Subcutaneous abdominal adipose tissue (tissue), 5 donors: ENCODE data around the gene RAP1GAP2.
"Not testable (repeated sequence)": the region's sequence is repeated elsewhere in the genome, so short reads cannot be mapped to it uniquely, and the experiment has no call there.

Experiments used
- H3K27ac ChIP-seq: one replicate; pipeline ENCODE4 v1.7.0; 2013; ENCODE audit warnings: low read depth, mild to moderate bottlenecking, inconsistent platforms, low read length, moderate library complexity
- H3K27me3 ChIP-seq, 5 donors: one replicate each; pipeline ENCODE4 v1.7.0; 2013; ENCODE audit warnings: low read length in 5 of 5, inconsistent platforms in 1 of 5; ENCODE audit not compliant: control insufficient read depth in 5 of 5, insufficient read depth in 4 of 5
- H3K36me3 ChIP-seq, 5 donors: one replicate each; pipeline ENCODE4 v1.7.0; 2013; ENCODE audit warnings: low read length in 5 of 5; ENCODE audit not compliant: control insufficient read depth in 5 of 5, insufficient read depth in 5 of 5
- H3K4me1 ChIP-seq, 5 donors: one replicate each; pipeline ENCODE4 v1.7.0; 2013; ENCODE audit warnings: low read length in 5 of 5, mild to moderate bottlenecking in 3 of 5, moderate library complexity in 1 of 5; ENCODE audit not compliant: control insufficient read depth in 5 of 5, insufficient read depth in 5 of 5
- H3K4me3 ChIP-seq, 5 donors: one replicate each; pipeline ENCODE4 v1.7.0; 2013; ENCODE audit warnings: low read length in 5 of 5, low read depth in 1 of 5
- H3K9ac ChIP-seq, 5 donors: one replicate each; pipeline ENCODE4 v1.7.0; 2013; ENCODE audit warnings: low read length in 5 of 5, mild to moderate bottlenecking in 4 of 5, moderate library complexity in 3 of 5
- H3K9me3 ChIP-seq, 5 donors: one replicate each; pipeline ENCODE4 v1.7.0; 2013; ENCODE audit warnings: low read length in 5 of 5; ENCODE audit not compliant: control insufficient read depth in 5 of 5
- donor health status: healthy.
- donor health status: healthy.
- donor health status: healthy.
- donor health status: healthy.
- donor health status: healthy.

Gene RAP1GAP2

DNA sequence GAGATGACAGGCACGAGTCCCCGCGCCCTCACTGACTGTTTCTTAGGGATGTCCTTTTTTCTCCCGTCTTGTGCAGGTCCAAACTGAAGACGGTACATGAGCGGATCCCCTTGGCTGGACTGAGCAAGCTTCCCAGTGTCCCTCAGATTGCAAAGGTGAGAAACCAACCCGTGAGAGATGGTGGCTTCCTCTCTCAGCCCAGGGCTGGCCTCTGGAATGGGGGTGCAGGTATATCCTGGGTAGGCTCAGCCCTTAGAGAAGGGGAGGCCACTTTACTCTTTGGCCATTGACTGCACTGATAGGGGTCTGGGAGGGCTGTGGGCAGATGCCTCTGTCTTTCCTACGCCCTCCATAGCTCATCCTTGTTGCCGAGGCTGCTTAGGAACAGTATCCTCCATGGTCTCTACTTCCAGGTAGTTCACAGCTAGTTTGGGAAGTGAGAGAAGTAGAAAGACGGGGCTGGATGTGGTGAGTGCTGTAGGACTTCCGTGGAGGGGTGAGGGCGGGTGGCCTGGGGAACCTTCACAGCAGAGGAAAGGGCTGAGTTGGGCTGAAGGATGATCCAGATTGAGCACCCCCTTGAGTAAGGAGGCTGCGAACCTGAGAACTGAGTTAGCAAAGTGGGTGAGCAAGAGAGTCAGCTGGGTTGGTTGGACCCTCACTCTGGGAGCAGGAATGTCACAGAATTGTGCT is 184.1 kb downstream of the RAP1GAP2 start:
- Histone ChIP-seq H3K4me1 (peaks cover 0 to 13% (median 4%) of the 10 kb centered on the region in 5 donors), H3K36me3 (peaks cover 0 to 18% (median 5%) of the 10 kb centered on the region in 5 donors), H3K27ac (no peak overlapping the region), H3K4me3 (no peak overlapping the region), H3K9ac (no peak overlapping the region), H3K27me3 (no peaks in the 10 kb centered on the region), H3K9me3 (peaks cover 0 to 2% (median 0%) of the 10 kb centered on the region in 5 donors)

DNA sequence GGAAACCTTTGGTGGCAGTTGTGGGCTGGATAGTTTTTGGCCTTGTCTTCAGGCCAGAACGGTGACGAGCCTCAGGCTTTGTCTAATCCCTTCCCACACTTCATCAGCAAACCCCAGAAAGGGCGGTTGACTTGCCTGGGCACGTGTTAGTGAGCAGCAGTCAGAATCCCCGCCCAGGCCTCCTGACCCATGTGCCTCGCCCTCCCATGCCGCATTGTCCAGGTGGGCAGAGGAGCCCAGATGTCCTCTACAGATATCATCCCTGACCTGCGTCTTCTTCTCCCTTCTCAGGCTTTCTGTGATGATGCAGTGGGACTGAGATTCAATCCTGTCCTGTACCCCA is 184.6 kb downstream of the RAP1GAP2 start:
- Histone ChIP-seq H3K4me3 (no peak overlapping the region), H3K4me1 (peaks cover 0 to 13% (median 4%) of the 10 kb centered on the region in 5 donors), H3K27ac (no peak overlapping the region), H3K27me3 (no peaks in the 10 kb centered on the region), H3K36me3 (peaks cover 0 to 22% (median 5%) of the 10 kb centered on the region in 5 donors), H3K9me3 (no peaks in the 10 kb centered on the region), H3K9ac (no peak overlapping the region)

DNA sequence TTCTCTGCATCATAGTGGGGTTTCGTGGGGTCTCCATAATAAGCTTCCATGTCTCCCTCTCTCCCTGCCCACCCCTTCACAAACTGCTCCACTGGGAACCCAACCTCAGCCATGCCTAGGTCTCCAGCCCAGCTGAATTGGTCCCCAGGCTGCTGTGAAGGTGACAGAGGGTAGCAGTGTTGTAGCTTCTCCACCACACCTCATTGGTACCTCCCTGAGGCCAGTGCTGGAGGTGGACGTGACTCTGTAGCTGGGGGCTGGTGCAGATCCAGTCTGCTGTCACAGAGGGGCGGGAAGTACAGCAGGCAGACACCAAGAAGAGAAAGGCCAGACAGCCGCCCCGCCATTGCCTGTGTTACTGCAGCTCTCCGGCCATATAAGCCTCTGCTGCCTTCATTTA is 185.1 kb downstream of the RAP1GAP2 start:
- no peak overlapping the region for H3K4me3 ChIP-seq
- no peak overlapping the region for H3K27ac ChIP-seq
- H3K27me3 ChIP-seq = no peaks in the 10 kb centered on the region
- H3K4me1 ChIP-seq = peaks cover 0 to 13% (median 4%) of the 10 kb centered on the region in 5 donors
- no peaks in the 10 kb centered on the region for H3K9me3 ChIP-seq
- peaks cover 0 to 22% (median 5%) of the 10 kb centered on the region in 5 donors for H3K36me3 ChIP-seq
- H3K9ac ChIP-seq = no peak overlapping the region

DNA sequence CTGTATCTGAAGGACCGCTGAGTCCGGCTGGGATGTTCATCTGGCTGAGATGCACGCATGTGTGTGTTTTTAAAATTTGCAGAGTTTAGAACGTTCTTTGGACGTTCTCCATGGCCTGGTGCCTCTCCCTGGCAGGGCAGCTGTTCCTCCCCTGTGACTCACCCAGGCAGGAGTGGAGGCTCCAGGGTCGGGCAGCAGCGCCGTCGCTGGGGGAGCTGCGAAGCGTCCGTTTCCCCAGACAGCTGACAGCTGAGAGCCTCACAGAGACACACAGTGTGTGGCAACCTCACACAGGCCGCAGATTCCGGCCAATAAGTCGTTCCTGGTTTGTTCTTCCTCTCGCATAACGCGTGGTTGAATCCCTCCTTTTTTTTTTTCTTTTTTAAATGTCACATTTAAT is 186.6 kb downstream of the RAP1GAP2 start:
- H3K9ac ChIP-seq = no peak overlapping the region
- H3K4me3 ChIP-seq = peak overlapping the region in 2 of 5 donors; percentile 25 to 50
- H3K27me3 ChIP-seq = no peaks in the 10 kb centered on the region
- peaks cover 0 to 13% (median 4%) of the 10 kb centered on the region in 5 donors for H3K4me1 ChIP-seq
- H3K36me3 ChIP-seq = peaks cover 0 to 22% (median 5%) of the 10 kb centered on the region in 5 donors
- peak overlapping the region; percentile 81 for H3K27ac ChIP-seq
- no peaks in the 10 kb centered on the region for H3K9me3 ChIP-seq

DNA sequence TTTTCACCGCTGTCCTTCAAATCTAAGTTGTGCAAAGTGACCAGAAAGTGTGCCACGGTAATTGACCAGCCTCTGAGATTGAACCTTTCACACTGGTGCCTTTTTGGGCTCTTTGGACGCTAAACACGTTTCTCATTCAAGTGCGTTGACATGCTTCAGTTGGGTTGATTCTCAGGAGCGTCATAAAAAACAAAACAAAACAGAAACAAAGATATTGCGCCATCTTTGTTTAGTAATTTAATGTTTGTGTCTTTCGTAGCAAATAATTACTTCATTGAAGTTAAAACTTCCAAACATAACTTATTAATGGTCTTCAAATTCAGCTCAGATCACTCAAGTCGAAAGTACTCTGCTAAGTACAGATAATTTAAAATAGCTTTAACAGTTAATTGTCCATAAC is 187.0 kb downstream of the RAP1GAP2 start:
- no peaks in the 10 kb centered on the region for H3K27me3 ChIP-seq
- H3K27ac ChIP-seq = peak overlapping the region; percentile 81
- no peaks in the 10 kb centered on the region for H3K9me3 ChIP-seq
- peaks cover 0 to 13% (median 4%) of the 10 kb centered on the region in 5 donors for H3K4me1 ChIP-seq
- H3K9ac ChIP-seq = no peak overlapping the region
- peak overlapping the region in 2 of 5 donors; percentile 25 to 50 for H3K4me3 ChIP-seq
- peaks cover 0 to 22% (median 5%) of the 10 kb centered on the region in 5 donors for H3K36me3 ChIP-seq

DNA sequence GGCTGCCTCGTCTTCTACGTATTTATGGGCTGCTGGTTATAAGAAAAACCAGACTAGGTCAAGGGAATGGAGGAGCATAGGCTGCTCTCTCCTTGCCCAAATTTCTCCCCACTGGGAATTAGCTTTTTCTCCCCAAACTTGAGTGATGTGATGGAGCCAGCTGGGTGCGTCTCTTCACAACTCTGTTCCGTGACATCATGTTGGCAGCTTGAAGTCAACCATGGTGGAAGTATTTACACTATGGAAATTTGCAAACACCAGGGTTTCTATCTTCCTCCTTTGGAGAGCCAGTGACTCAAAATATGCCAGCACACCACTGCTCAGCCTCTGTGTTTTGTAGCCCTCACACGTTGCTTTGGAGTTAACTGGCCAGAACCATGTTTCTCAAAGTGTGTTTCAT is 189.1 kb downstream of the RAP1GAP2 start:
- Histone ChIP-seq H3K27me3 (no peaks in the 10 kb centered on the region), H3K9ac (no peak overlapping the region), H3K4me3 (no peak overlapping the region), H3K4me1 (peaks cover 0 to 13% (median 4%) of the 10 kb centered on the region in 5 donors), H3K9me3 (no peaks in the 10 kb centered on the region), H3K27ac (no peak overlapping the region), H3K36me3 (peaks cover 0 to 22% (median 5%) of the 10 kb centered on the region in 5 donors)

DNA sequence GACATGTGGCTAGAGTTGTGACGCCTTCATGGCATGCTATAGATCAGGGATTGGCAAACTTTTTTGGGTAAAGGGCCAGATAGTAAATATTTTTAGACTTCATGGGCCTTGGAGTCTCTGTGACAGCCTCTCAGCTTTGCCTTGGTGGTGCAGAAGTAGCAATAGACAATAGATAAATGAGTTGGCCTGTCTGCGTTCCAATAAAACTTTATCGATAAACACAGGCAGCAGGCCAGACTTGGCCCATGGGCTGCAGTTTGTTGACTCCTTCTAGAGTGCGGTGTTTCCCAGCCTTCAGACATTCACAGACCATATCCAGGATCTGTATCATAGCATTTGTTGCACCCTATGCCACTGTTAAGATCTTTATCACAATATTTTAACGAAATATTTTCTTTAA is 190.7 kb downstream of the RAP1GAP2 start:
- peaks cover 0 to 13% (median 4%) of the 10 kb centered on the region in 5 donors for H3K4me1 ChIP-seq
- H3K9me3 ChIP-seq = no peaks in the 10 kb centered on the region
- no peak overlapping the region for H3K4me3 ChIP-seq
- no peak overlapping the region for H3K27ac ChIP-seq
- no peak overlapping the region for H3K9ac ChIP-seq
- peaks cover 0 to 2% (median 0%) of the 10 kb centered on the region in 5 donors for H3K27me3 ChIP-seq
- H3K36me3 ChIP-seq = peaks cover 0 to 11% (median 0%) of the 10 kb centered on the region in 5 donors

DNA sequence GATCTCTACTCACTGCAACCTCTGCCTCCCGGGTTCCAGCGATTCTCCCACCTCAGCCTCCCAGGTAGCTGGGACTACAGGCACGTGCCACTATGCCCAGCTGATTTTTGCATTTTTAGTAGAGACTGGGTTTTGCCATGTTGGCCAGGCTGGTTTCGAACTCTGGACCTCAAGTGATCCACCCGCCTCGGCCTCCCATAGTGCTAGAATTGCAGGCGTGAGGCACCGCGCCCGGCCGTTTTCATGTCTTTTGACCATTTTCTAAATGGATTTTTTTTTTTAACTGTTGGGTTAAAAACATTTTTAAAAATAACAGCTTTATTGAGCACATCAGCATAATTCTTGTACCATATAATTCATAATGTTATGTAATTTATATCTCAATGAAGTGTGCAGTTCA is 193.2 kb downstream of the RAP1GAP2 start:
- not testable (repeated sequence) for H3K4me3 ChIP-seq, H3K9me3 ChIP-seq, H3K27me3 ChIP-seq, H3K36me3 ChIP-seq, H3K4me1 ChIP-seq, H3K9ac ChIP-seq, H3K27ac ChIP-seq

DNA sequence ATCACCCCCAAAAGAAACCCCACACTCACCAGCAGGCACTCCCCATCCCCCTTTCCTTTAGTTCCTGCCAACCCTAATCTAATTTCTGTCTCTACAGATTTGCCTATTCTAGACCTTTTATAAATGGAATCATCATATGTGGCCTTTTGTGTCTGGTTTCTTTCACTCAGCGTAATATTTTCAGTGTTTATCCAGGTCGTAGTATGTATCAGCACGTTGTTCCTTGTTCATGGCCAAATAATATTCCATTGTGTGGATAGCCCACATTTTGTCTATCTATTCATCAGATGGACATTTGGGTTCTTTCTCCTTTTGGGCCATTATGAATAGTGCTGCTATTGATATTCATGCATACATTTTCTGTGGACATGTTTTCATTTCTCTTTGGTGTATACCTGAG is 193.6 kb downstream of the RAP1GAP2 start:
- no peak overlapping the region for H3K4me3 ChIP-seq
- H3K9me3 ChIP-seq = no peaks in the 10 kb centered on the region
- H3K36me3 ChIP-seq = peaks cover 0 to 4% (median 0%) of the 10 kb centered on the region in 5 donors
- peaks cover 0 to 2% (median 0%) of the 10 kb centered on the region in 5 donors for H3K27me3 ChIP-seq
- no peak overlapping the region for H3K27ac ChIP-seq
- no peak overlapping the region for H3K9ac ChIP-seq
- H3K4me1 ChIP-seq = no peaks in the 10 kb centered on the region

DNA sequence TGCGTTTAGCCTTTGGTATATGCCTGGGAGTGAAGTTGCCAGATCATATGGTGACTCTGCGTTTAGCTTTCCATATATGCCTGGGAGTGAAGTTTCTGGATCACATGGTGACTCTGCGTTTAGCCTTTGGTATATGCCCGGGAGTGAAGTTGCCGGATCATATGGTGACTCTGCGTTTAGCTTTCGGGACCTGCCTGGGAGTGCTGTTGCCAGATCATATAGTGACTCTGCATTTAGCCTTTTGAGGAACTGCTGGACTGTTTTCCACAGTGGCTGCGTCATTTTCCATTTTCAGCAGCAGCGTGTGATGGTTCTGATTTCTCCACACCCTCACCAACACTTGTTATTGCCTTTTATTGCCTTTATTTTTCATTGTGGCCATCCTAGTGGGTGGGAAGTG is 194.2 kb downstream of the RAP1GAP2 start:
- Histone ChIP-seq H3K27me3 (peaks cover 0 to 2% (median 0%) of the 10 kb centered on the region in 5 donors), H3K4me3 (no peak overlapping the region), H3K9me3 (no peaks in the 10 kb centered on the region), H3K36me3 (peaks cover 0 to 4% (median 0%) of the 10 kb centered on the region in 5 donors), H3K4me1 (no peaks in the 10 kb centered on the region), H3K27ac (no peak overlapping the region), H3K9ac (no peak overlapping the region)
